GM18870 (cell line): ENCODE results near the gene CCBE1.
"Not testable (repeated sequence)": the region's sequence is repeated elsewhere in the genome, so short reads cannot be mapped to it uniquely, and the experiment has no call there.

ENCODE experiments used
- ATAC-seq: cut with Tn5 transposase; IDR thresholded peaks from one replicate; pipeline ENCODE4 v1.9.1; 2021; ENCODE audit warnings: moderate library complexity; ENCODE audit not compliant: unreplicated experiment

The CCBE1 gene

GRCh38 chr18:59697236-59697932, at the start of gene CCBE1:
Gene CCBE1 (minus strand): TSS chr18:59697423.
- ATAC-seq = peak; percentile 43

- no peak for ATAC-seq
Measured at GRCh38 chr18:59744271-59744721, 47.1 kb upstream of the CCBE1 start.

- ATAC-seq = no peak
Measured at GRCh38 chr18:59743566-59743965, 46.3 kb upstream of the CCBE1 start.

- no peak for ATAC-seq
Measured at GRCh38 chr18:59742325-59743111, 45.3 kb upstream of the CCBE1 start.

GRCh38 chr18:59740141-59740540, 42.9 kb upstream of the CCBE1 start:
- ATAC-seq = no peak

GRCh38 chr18:59737776-59738300, 40.6 kb upstream of the CCBE1 start:
- no peak for ATAC-seq

GRCh38 chr18:59737335-59737734, 40.1 kb upstream of the CCBE1 start:
- ATAC-seq = not testable (repeated sequence)

GRCh38 chr18:59736061-59736460, 38.8 kb upstream of the CCBE1 start:
- no peak for ATAC-seq

- no peak for ATAC-seq
Measured at GRCh38 chr18:59735269-59735860, 38.1 kb upstream of the CCBE1 start.

GRCh38 chr18:59733421-59733820, 36.2 kb upstream of the CCBE1 start:
- ATAC-seq = no peak

- no peak for ATAC-seq
Measured at GRCh38 chr18:59730896-59731295, 33.7 kb upstream of the CCBE1 start.

GRCh38 chr18:59729781-59730180, 32.6 kb upstream of the CCBE1 start:
- ATAC-seq = no peak

GRCh38 chr18:59728816-59729215, 31.6 kb upstream of the CCBE1 start:
- no peak for ATAC-seq

- no peak for ATAC-seq
Measured at GRCh38 chr18:59725142-59725541, 27.9 kb upstream of the CCBE1 start.

- no peak for ATAC-seq
Measured at GRCh38 chr18:59724103-59724502, 26.9 kb upstream of the CCBE1 start.

GRCh38 chr18:59721931-59722330, 24.7 kb upstream of the CCBE1 start:
- ATAC-seq = no peak

- ATAC-seq = no peak
Measured at GRCh38 chr18:59721211-59721610, 24.0 kb upstream of the CCBE1 start.

GRCh38 chr18:59719544-59720181, 22.4 kb upstream of the CCBE1 start:
- no peak for ATAC-seq

- ATAC-seq = no peak
Measured at GRCh38 chr18:59718464-59719157, 21.4 kb upstream of the CCBE1 start.

- ATAC-seq = no peak
Measured at GRCh38 chr18:59718108-59718463, 20.9 kb upstream of the CCBE1 start.

GRCh38 chr18:59717291-59717690, 20.1 kb upstream of the CCBE1 start:
- ATAC-seq = no peak
